GM12878 (cell line): ENCODE measurements around the gene RNU6-1. TPM values are rescaled to one million over a fixed set of nuclear protein-coding genes. Genes with fewer than 3 reads are reported as not detected.

Source experiments
- ATAC-seq: fragments of 200-7000 bp; cut with Tn5 transposase; 3 replicates; pipeline ENCODE4 v1.9.1; 2020; ENCODE audit warnings: mild to moderate bottlenecking, moderate library complexity
- BruUV-seq: library from RNA; stranded (reverse); fragments of 400-500 nt; replicated peaks from 2 replicates; lab custom pipeline; 2021; lab: Mats Ljungman, UMichigan
- CTCF ChIA-PET: fragments of 300-600 bp; sonication (Branson Sonifier 250); formaldehyde crosslinking; extraction: SDS; loops from one replicate; lab custom pipeline; 2021; ENCODE audit warnings: inconsistent platforms; lab: Yijun Ruan, JAX
- POLR2A ChIA-PET: fragments of 350-600 bp; formaldehyde crosslinking; extraction: SDS; loops from one replicate; lab custom pipeline; 2021; ENCODE audit warnings: inconsistent platforms; lab: Charles Lee
- RAD21 ChIA-PET: fragments of 300-600 bp; sonication (Branson Sonifier 250); formaldehyde crosslinking; loops from one replicate; lab custom pipeline; 2023; ENCODE audit warnings: antibody characterized with exemption; ENCODE audit not compliant: unreplicated experiment; lab: Charles Lee
- SMC1A ChIA-PET: fragments of 300-600 bp; sonication (Branson Sonifier 250); formaldehyde crosslinking; loops from one replicate; lab custom pipeline; 2023; ENCODE audit not compliant: unreplicated experiment, uncharacterized antibody; lab: Charles Lee
- DNase-seq: peaks from one replicate; pipeline ENCODE4 v3.0.0-alpha.2; 2011; ENCODE audit warnings: low read depth, low spot score
- FAIRE-seq: peaks from 3 replicates; lab custom pipeline; 2011; peaks lifted over from hg19 to GRCh38; lab: Jason Lieb, UNC
- H2AFZ ChIP-seq: 2 replicates; pipeline ENCODE4 v1.6.0; 2011; ENCODE audit warnings: low read depth, low read length, control low read depth; ENCODE audit not compliant: control insufficient read depth
- H3K27ac ChIP-seq: 2 replicates; pipeline ENCODE4 v1.5.1; 2011; ENCODE audit warnings: control low read depth; ENCODE audit not compliant: control insufficient read depth, insufficient read depth
- H3K27me3 ChIP-seq, 2 experiments: replicated peaks in 1 of 2; 2 replicates each; pipeline versions ENCODE4 v1.6.0 to v1.6.1; 2011; ENCODE audit warnings: low read length in 1 of 2; ENCODE audit not compliant: control insufficient read depth in 2 of 2, insufficient read depth in 2 of 2
- H3K36me3 ChIP-seq, 2 experiments: 2 replicates each; pipeline ENCODE4 v1.5.1; 2011; ENCODE audit warnings: low read length in 1 of 2; ENCODE audit not compliant: control insufficient read depth in 2 of 2, insufficient read depth in 2 of 2
- H3K4me1 ChIP-seq: 2 replicates; pipeline ENCODE4 v1.6.1; 2011; ENCODE audit warnings: mild to moderate bottlenecking, low read length, moderate library complexity, mixed read lengths; ENCODE audit not compliant: control insufficient read depth, insufficient read depth
- H3K4me2 ChIP-seq: 2 replicates; pipeline ENCODE4 v1.6.0; 2011; ENCODE audit warnings: control low read depth; ENCODE audit not compliant: control insufficient read depth, insufficient read depth
- H3K4me3 ChIP-seq: fragments of 200-600 bp; sonication (generic); 2 replicates; pipeline ENCODE4 v1.5.1; 2016
- H3K79me2 ChIP-seq: 2 replicates; pipeline ENCODE4 v1.6.0; 2011; ENCODE audit warnings: low read length; ENCODE audit not compliant: control insufficient read depth, insufficient read depth
- H3K9ac ChIP-seq: 2 replicates; pipeline ENCODE4 v1.8.0; 2011; ENCODE audit warnings: low read length, control low read depth, mixed read lengths; ENCODE audit not compliant: control insufficient read depth, insufficient read depth
- H3K9me3 ChIP-seq: replicated peaks from 3 replicates; pipeline ENCODE4 v1.5.1; 2011; ENCODE audit warnings: mild to moderate bottlenecking, low read length; ENCODE audit not compliant: control insufficient read depth, insufficient read depth
- H4K20me1 ChIP-seq: 2 replicates; pipeline ENCODE4 v1.6.0; 2011; ENCODE audit not compliant: control insufficient read depth, insufficient read depth
- BMI1 ChIP-seq: fragments of 450-650 bp; IDR thresholded peaks from 2 replicates; pipeline ENCODE4 v1.6.1; 2016; ENCODE audit warnings: mild to moderate bottlenecking, moderate library complexity, borderline replicate concordance
- CHD4 ChIP-seq: fragments of 200-600 bp; sonication (generic); IDR thresholded peaks from 2 replicates; pipeline ENCODE4 v1.6.1; 2016; ENCODE audit warnings: mild to moderate bottlenecking
- CREM ChIP-seq: IDR thresholded peaks from 2 replicates; pipeline ENCODE4 v1.6.1; 2014; ENCODE audit warnings: antibody characterized with exemption, low read depth
- DPF2 ChIP-seq: fragments of 450-650 bp; IDR thresholded peaks from 2 replicates; pipeline ENCODE4 v1.6.1; 2017; ENCODE audit warnings: mild to moderate bottlenecking
- KDM1A ChIP-seq: fragments of 200-600 bp; sonication (generic); IDR thresholded peaks from 2 replicates; pipeline ENCODE4 v1.6.1; 2016; ENCODE audit warnings: borderline replicate concordance
- NFYB ChIP-seq: IDR thresholded peaks from 2 replicates; pipeline ENCODE4 v1.6.1; 2011; ENCODE audit warnings: low read depth, mild to moderate bottlenecking, low read length, improper control_type of control experiment, moderate library complexity; ENCODE audit not compliant: insufficient read depth
- POLR2AphosphoS5 ChIP-seq: IDR thresholded peaks from 2 replicates; pipeline ENCODE4 v1.6.1; 2011; ENCODE audit warnings: mild to moderate bottlenecking, low read length, inconsistent platforms
- SMARCA5 ChIP-seq: fragments of 450-650 bp; IDR thresholded peaks from 2 replicates; pipeline ENCODE4 v1.6.1; 2017; ENCODE audit warnings: mild to moderate bottlenecking
- SPI1 ChIP-seq: IDR thresholded peaks from 2 replicates; pipeline ENCODE4 v1.6.1; 2011; ENCODE audit warnings: low read depth, mild to moderate bottlenecking, low read length, moderate library complexity, borderline replicate concordance; ENCODE audit not compliant: insufficient read depth
- STAT1 ChIP-seq: fragments of 450-650 bp; conservative IDR thresholded peaks from 2 replicates; pipeline ENCODE4 v1.6.1; 2014; ENCODE audit warnings: antibody characterized with exemption, mild to moderate bottlenecking
- TCF12 ChIP-seq: IDR thresholded peaks from 2 replicates; pipeline ENCODE4 v1.6.1; 2011; ENCODE audit warnings: low read depth, mild to moderate bottlenecking, low read length
- ZNF622 ChIP-seq: fragments of 450-650 bp; IDR thresholded peaks from 2 replicates; pipeline ENCODE4 v1.6.1; 2017; ENCODE audit warnings: mild to moderate bottlenecking, inconsistent platforms
- WGBS: methylation state at CpG from one replicate; pipeline ENCODE4 v1.1.6; 2016; ENCODE audit warnings: low lambda C conversion rate; ENCODE audit not compliant: insufficient replicate concordance, insufficient coverage; ENCODE audit errors: missing lambda C conversion rate; 5-methylcytosine and 5-hydroxymethylcytosine counted together
- in situ Hi-C: fragments of 300-500 bp; cut with MboI; formaldehyde crosslinking; loops from 9 replicates; pipeline ENCODE4 v1.14.3; 2018; ENCODE audit warnings: mixed read lengths
- intact Hi-C: fragments of 100-400 bp; cut with micrococcal nuclease; formaldehyde crosslinking; loops from one replicate; pipeline ENCODE4 v1.14.2; 2022; ENCODE audit not compliant: unreplicated experiment
- polyA plus RNA-seq, 11 experiments: library from polyadenylated mRNA; depleted of rRNA in 4 of 11; unstranded in 6 of 11; stranded (reverse) in 5 of 11; fragments of >200 nt; fragmentation: Nextera tagmentation in 4 of 11; fragmentation: Illumina TruSeq in 1 of 11; extraction: Ambion mirVana in 4 of 11; extraction: Trizol in 1 of 11; gene quantifications; 1 replicate in 1 of 11; 2 replicates in 10 of 11; pipeline versions ENCODE4 v1.2.1 to v1.2.3, GENCODE V29; 2011 to 2016; ENCODE audit warnings: inconsistent platforms in 2 of 11, missing spikeins in 2 of 11, low read depth in 1 of 11
- total RNA-seq, 4 experiments: library from RNA; depleted of rRNA in 3 of 4; stranded (reverse); fragments of >200 nt in 3 of 4; fragmentation: Illumina TruSeq in 1 of 4; extraction: Trizol in 1 of 4; gene quantifications; 2 replicates each; pipeline versions ENCODE4 v1.2.1 to v1.2.3, GENCODE V29; 2013 to 2021
- TF ChIP-seq, protein P1 (sequence below), 3 experiments: IDR thresholded peaks in 2 of 3; conservative IDR thresholded peaks in 1 of 3; 2 replicates each; pipeline ENCODE4 v1.5.1; 2011; ENCODE audit warnings: low read depth in 3 of 3, low read length in 3 of 3, mild to moderate bottlenecking in 3 of 3, control low read depth in 2 of 3, moderate library complexity in 2 of 3, inconsistent platforms in 1 of 3, mixed read lengths in 1 of 3; ENCODE audit not compliant: control insufficient read depth in 2 of 3, insufficient read depth in 1 of 3; ENCODE audit errors: extremely low read depth in 1 of 3
- TF ChIP-seq, protein P2 (sequence below): fragments of 450-650 bp; IDR thresholded peaks from 2 replicates; pipeline ENCODE4 v1.6.1; 2017; ENCODE audit warnings: mild to moderate bottlenecking, moderate library complexity
- TF ChIP-seq, protein P3 (sequence below): IDR thresholded peaks from 2 replicates; pipeline ENCODE4 v1.6.1; 2011; ENCODE audit warnings: low read depth, low read length, improper control_type of control experiment, borderline replicate concordance
- TF ChIP-seq, protein P4 (sequence below): fragments of 450-650 bp; IDR thresholded peaks from 2 replicates; pipeline ENCODE4 v1.6.1; 2014; ENCODE audit warnings: mild to moderate bottlenecking

The RNU6-1 gene
- total and polyA plus RNA-seq, 10 of the 15 experiments (the other 5 are each of a cell fraction or from before 2014, with no cell fraction given) = not detected

DNA sequence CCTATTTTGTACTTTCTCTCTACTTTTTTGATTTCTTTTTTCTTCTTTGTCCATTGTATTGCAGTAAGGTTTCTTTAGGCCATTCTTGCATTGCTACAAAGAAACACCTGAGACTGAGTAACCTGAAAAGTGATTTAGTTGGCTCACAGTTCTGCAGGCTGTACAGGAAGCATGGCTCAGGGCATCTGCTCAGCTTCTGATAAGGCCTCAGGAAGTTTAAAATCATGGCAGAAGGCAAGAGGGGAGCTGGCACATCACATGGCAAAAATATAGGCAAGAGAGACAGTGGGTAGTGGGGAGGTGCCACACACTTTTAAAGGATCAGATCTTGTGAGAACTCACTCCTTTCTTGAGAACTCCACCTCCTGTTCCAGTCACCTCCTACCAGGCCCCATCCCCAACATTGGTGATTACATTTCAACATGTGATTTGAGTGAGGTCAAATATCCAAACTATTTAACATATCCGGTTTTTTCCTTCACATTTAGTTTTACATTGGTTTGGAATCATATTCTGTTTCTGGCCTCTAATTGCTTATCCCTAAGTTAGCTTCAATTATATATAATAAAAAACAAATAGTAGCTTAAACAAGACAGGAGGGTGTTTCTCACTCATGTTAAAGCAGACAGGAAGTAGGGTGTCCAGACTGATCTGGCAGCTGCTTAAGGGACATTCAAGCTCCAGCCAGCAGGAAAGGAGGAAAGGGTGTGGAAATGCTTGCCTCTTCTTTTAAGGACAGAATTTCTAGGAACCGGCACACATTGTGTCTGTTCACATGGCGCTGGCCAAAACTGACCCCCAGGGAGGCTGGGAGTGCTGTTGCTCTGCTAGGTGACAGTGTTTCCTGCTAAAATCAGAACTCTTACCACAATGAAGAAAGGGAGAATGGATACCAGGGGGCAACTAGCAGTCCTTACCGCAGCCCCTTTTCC is 43.4 kb downstream of the RNU6-1 start:
- H3K4me1 ChIP-seq = no peaks in the 10 kb centered on the region
- H3K27ac ChIP-seq = no peak overlapping the region
- TF ChIP-seq, protein P1, sequence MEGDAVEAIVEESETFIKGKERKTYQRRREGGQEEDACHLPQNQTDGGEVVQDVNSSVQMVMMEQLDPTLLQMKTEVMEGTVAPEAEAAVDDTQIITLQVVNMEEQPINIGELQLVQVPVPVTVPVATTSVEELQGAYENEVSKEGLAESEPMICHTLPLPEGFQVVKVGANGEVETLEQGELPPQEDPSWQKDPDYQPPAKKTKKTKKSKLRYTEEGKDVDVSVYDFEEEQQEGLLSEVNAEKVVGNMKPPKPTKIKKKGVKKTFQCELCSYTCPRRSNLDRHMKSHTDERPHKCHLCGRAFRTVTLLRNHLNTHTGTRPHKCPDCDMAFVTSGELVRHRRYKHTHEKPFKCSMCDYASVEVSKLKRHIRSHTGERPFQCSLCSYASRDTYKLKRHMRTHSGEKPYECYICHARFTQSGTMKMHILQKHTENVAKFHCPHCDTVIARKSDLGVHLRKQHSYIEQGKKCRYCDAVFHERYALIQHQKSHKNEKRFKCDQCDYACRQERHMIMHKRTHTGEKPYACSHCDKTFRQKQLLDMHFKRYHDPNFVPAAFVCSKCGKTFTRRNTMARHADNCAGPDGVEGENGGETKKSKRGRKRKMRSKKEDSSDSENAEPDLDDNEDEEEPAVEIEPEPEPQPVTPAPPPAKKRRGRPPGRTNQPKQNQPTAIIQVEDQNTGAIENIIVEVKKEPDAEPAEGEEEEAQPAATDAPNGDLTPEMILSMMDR (IDR thresholded peaks at IDR 0.05 in 2 of 3, conservative IDR thresholded peaks at IDR 0.05 in 1 of 3; ENCODE audit: control insufficient read depth in 2 of 3, extremely low read depth in 1 of 3, insufficient read depth in 1 of 3, low read depth in 3 of 3, low read length in 3 of 3) = no peak
- TF ChIP-seq, protein P2, sequence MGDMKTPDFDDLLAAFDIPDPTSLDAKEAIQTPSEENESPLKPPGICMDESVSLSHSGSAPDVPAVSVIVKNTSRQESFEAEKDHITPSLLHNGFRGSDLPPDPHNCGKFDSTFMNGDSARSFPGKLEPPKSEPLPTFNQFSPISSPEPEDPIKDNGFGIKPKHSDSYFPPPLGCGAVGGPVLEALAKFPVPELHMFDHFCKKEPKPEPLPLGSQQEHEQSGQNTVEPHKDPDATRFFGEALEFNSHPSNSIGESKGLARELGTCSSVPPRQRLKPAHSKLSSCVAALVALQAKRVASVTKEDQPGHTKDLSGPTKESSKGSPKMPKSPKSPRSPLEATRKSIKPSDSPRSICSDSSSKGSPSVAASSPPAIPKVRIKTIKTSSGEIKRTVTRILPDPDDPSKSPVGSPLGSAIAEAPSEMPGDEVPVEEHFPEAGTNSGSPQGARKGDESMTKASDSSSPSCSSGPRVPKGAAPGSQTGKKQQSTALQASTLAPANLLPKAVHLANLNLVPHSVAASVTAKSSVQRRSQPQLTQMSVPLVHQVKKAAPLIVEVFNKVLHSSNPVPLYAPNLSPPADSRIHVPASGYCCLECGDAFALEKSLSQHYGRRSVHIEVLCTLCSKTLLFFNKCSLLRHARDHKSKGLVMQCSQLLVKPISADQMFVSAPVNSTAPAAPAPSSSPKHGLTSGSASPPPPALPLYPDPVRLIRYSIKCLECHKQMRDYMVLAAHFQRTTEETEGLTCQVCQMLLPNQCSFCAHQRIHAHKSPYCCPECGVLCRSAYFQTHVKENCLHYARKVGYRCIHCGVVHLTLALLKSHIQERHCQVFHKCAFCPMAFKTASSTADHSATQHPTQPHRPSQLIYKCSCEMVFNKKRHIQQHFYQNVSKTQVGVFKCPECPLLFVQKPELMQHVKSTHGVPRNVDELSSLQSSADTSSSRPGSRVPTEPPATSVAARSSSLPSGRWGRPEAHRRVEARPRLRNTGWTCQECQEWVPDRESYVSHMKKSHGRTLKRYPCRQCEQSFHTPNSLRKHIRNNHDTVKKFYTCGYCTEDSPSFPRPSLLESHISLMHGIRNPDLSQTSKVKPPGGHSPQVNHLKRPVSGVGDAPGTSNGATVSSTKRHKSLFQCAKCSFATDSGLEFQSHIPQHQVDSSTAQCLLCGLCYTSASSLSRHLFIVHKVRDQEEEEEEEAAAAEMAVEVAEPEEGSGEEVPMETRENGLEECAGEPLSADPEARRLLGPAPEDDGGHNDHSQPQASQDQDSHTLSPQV = no peak
- TF ChIP-seq CHD4 (no peak), KDM1A (no peak), ZNF622 (no peak), DPF2 (no peak), STAT1 (no peak), NFYB (no peak), POLR2AphosphoS5 (no peak), SPI1 (no peak), TCF12 (no peak), CREM (no peak), BMI1 (no peak), SMARCA5 (no peak)
- TF ChIP-seq, protein P3, sequence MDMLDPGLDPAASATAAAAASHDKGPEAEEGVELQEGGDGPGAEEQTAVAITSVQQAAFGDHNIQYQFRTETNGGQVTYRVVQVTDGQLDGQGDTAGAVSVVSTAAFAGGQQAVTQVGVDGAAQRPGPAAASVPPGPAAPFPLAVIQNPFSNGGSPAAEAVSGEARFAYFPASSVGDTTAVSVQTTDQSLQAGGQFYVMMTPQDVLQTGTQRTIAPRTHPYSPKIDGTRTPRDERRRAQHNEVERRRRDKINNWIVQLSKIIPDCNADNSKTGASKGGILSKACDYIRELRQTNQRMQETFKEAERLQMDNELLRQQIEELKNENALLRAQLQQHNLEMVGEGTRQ = no peak
- TF ChIP-seq, protein P4, sequence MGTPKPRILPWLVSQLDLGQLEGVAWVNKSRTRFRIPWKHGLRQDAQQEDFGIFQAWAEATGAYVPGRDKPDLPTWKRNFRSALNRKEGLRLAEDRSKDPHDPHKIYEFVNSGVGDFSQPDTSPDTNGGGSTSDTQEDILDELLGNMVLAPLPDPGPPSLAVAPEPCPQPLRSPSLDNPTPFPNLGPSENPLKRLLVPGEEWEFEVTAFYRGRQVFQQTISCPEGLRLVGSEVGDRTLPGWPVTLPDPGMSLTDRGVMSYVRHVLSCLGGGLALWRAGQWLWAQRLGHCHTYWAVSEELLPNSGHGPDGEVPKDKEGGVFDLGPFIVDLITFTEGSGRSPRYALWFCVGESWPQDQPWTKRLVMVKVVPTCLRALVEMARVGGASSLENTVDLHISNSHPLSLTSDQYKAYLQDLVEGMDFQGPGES = no peak
- ChIA-PET RAD21 (interaction anchor here (1.0 to 1.5 kb wide), 2 partner anchors 11 to 295 kb away, joined by 3 to 4 read pairs; no protein-coding TSS in a partner anchor), SMC1A (interaction anchor here (1.0 to 2.1 kb wide), 2 partner anchors 11 to 36 kb away, joined by 3 to 6 read pairs; no protein-coding TSS in a partner anchor), POLR2A (no interaction called here), CTCF (no interaction called here)
- in situ Hi-C loops (no loop called here), intact Hi-C loops (no loop called here)
- peaks cover 1% of the 10 kb centered on the region; the same call in 2 of the 3 replicates for H3K9me3 ChIP-seq
- H3K4me3 ChIP-seq = no peak overlapping the region
- H2AFZ ChIP-seq = no peak overlapping the region
- H4K20me1 ChIP-seq = no peaks in the 10 kb centered on the region
- ATAC-seq (no peak), DNase-seq (no peak), FAIRE-seq (no peak)
- no TSS peak for BruUV-seq
- H3K27me3 ChIP-seq = no peaks in the 10 kb centered on the region
- H3K9ac ChIP-seq = no peak overlapping the region
- WGBS = 84% methylated on average over 4 of the region's 4 CpGs
- H3K79me2 ChIP-seq = no peaks in the 10 kb centered on the region
- no peak overlapping the region for H3K4me2 ChIP-seq
- H3K36me3 ChIP-seq = no peaks in the 10 kb centered on the region; a peak in 1 of 4 replicates
